Smooth muscle cell (in vitro differentiated cells): ENCODE measurements around the gene TINCR. TPM values are rescaled to one million over a fixed set of nuclear protein-coding genes. Genes with fewer than 3 reads are reported as not detected.

ENCODE experiments used
- DNase-seq: peaks from one replicate; lab custom pipeline; 2025; ENCODE audit not compliant: unreplicated experiment; lab: John Stamatoyannopoulos, UW
- H2AFZ ChIP-seq: fragments of 200-600 bp; sonication (generic); 2 replicates; pipeline ENCODE4 v1.6.0; 2016; ENCODE audit warnings: antibody characterized with exemption, low read depth, mild to moderate bottlenecking
- H3F3A ChIP-seq: fragments of 200-600 bp; sonication (generic); 2 replicates; pipeline ENCODE4 v1.6.0; 2017; ENCODE audit warnings: antibody characterized with exemption, low read depth
- H3K27ac ChIP-seq: fragments of 200-600 bp; sonication (generic); 2 replicates; pipeline ENCODE4 v1.5.1; 2016; ENCODE audit warnings: low read depth, mild to moderate bottlenecking
- H3K27me3 ChIP-seq: fragments of 200-600 bp; sonication (generic); 2 replicates; pipeline ENCODE4 v1.6.1; 2016; ENCODE audit warnings: low read depth, mild to moderate bottlenecking
- H3K36me3 ChIP-seq: fragments of 200-600 bp; sonication (generic); 2 replicates; pipeline ENCODE4 v1.5.1; 2016; ENCODE audit warnings: low read depth
- H3K4me1 ChIP-seq: fragments of 200-600 bp; sonication (generic); 2 replicates; pipeline ENCODE4 v1.5.1; 2016; ENCODE audit warnings: low read depth
- H3K4me2 ChIP-seq: fragments of 200-600 bp; sonication (generic); 2 replicates; pipeline ENCODE4 v1.6.0; 2016; ENCODE audit warnings: mild to moderate bottlenecking
- H3K4me3 ChIP-seq: fragments of 200-600 bp; sonication (generic); 2 replicates; pipeline ENCODE4 v1.5.1; 2016; ENCODE audit warnings: mild to moderate bottlenecking
- H3K79me2 ChIP-seq: fragments of 200-600 bp; sonication (generic); 2 replicates; pipeline ENCODE4 v1.6.0; 2016; ENCODE audit warnings: low read depth, mild to moderate bottlenecking
- H3K9ac ChIP-seq: fragments of 200-600 bp; sonication (generic); 2 replicates; pipeline ENCODE4 v1.6.0; 2016; ENCODE audit warnings: low read depth
- H3K9me3 ChIP-seq: fragments of 200-600 bp; sonication (generic); replicated peaks from 2 replicates; pipeline ENCODE4 v1.5.1; 2016; ENCODE audit warnings: low read depth
- H4K20me1 ChIP-seq: fragments of 200-600 bp; sonication (generic); 2 replicates; pipeline ENCODE4 v1.6.0; 2016; ENCODE audit warnings: low read depth
- CTCF ChIP-seq: fragments of 200-600 bp; sonication (generic); IDR thresholded peaks from 2 replicates; pipeline ENCODE4 v1.5.1; 2017; ENCODE audit warnings: borderline replicate concordance, mild to moderate bottlenecking, antibody characterized with exemption; ENCODE audit not compliant: insufficient read depth, poor library complexity, severe bottlenecking
- WGBS: methylation state at CpG from one replicate; pipeline ENCODE4 v1.1.7; 2016; ENCODE audit warnings: low lambda C conversion rate; 5-methylcytosine and 5-hydroxymethylcytosine counted together
- polyA plus RNA-seq: library from polyadenylated mRNA; unstranded; fragments of >200 nt; fragmentation: Nextera tagmentation; extraction: Ambion mirVana; gene quantifications from 2 replicates; pipeline ENCODE4 v1.2.1, GENCODE V29; 2016
- total RNA-seq: library from RNA; depleted of rRNA; stranded (reverse); fragments of >200 nt; gene quantifications from 2 replicates; pipeline ENCODE4 v1.2.3, GENCODE V29; 2014

TINCR gene
- total and polyA plus RNA-seq, 2 experiments from 2014 or later = 2.2 to 2.9 TPM

- Histone ChIP-seq H4K20me1 (peaks cover 16% of the 10 kb centered on the region), H2AFZ (no peak overlapping the region), H3K4me3 (no peak overlapping the region), H3K4me1 (peaks cover 7% of the 10 kb centered on the region), H3K9me3 (no peaks in the 10 kb centered on the region), H3K27ac (no peak overlapping the region), H3K27me3 (no peaks in the 10 kb centered on the region), H3K9ac (no peak overlapping the region), H3K36me3 (peaks cover 4% of the 10 kb centered on the region), H3F3A (no peaks in the 10 kb centered on the region), H3K4me2 (no peak overlapping the region), H3K79me2 (no peaks in the 10 kb centered on the region)
- no peak for TF ChIP-seq CTCF
- no peak for DNase-seq
- WGBS = 99% methylated on average over 9 of the region's 9 CpGs
These were observed 23.1 kb upstream of the TINCR start for GRCh38 chr19:5590865-5591154.

DNA sequence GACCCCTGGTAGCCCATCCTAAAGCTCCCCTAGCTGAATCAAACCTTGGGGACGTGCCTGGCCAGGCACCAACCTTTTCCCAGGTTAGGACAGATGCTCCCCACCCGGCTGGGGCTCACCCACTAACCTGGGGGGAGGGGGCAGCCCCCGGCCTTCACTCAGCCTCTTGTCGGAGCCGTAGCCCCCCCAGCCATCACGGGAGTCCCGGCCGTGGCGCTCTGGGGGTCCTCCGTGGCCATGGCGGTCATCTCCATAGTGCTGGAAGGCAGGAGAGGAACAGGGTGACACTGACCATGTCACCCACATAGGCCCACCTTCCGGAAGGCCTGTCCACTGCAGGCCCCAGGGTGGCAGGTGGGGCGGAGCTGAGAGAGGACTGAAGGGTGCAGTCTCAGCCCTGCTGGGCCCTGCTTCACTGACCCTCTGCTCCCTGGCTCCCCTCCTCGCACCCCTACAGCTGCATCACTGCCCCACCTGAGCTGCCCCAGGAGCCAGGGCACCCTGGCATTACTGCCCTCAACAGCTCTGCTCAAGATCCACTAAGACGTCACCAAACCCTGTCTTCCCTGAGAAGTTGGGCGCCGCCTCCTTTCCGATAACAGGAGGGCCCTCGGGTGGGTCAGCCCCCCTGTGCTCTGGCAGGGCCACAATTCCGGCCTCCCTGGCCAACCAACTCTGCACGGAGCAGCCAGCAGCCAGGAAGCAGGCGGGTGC is 22.6 kb upstream of the TINCR start:
- no peaks in the 10 kb centered on the region for H3K27me3 ChIP-seq
- no peaks in the 10 kb centered on the region for H3K79me2 ChIP-seq
- no peak overlapping the region for H3K4me2 ChIP-seq
- no peak for TF ChIP-seq CTCF
- no peak for DNase-seq
- 98% methylated on average over 22 of the region's 22 CpGs for WGBS
- H2AFZ ChIP-seq = no peak overlapping the region
- H3K9ac ChIP-seq = no peak overlapping the region
- H4K20me1 ChIP-seq = peaks cover 21% of the 10 kb centered on the region
- H3K9me3 ChIP-seq = no peaks in the 10 kb centered on the region
- no peak overlapping the region for H3K4me3 ChIP-seq
- H3K27ac ChIP-seq = no peak overlapping the region
- no peaks in the 10 kb centered on the region for H3F3A ChIP-seq
- H3K36me3 ChIP-seq = peaks cover 4% of the 10 kb centered on the region
- H3K4me1 ChIP-seq = peaks cover 12% of the 10 kb centered on the region

DNA sequence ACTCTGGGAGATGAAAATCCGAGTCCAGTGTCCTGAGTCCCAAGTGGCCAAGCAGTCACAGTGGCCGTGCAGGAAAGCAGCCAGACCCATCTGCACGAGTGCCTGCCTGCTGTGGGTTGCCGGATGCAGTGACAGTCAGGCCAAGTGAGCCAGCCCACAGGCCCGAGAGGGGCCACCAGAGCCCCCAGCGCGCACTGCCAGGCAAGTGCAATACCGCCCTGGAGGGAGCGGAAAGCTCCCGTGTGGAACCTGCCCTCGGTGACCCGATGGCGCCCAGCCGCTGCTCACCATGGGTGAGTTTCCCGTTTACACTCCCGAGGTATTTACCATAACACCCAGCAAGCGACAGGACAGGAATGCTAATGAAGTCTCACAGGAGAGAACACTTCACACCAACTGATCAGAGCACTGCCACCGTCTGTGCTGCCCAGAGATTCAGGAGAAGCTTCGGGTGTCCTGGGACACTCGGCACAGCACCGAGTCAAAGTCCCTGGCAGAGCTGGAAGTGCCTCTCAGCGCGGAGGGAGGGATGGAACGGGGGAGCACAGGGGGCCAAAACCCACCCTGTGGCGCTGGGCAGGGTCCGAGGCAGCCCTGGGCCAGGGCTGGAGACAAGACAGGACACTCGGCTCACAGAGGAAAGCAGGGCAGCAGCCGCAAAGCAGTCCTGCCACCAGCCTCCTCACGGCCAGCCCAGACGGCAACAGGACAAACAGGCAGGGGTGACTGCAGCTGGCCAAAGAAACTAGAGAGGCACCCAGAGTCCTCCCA is 21.3 kb upstream of the TINCR start:
- H4K20me1 ChIP-seq = peaks cover 21% of the 10 kb centered on the region
- H3K79me2 ChIP-seq = no peaks in the 10 kb centered on the region
- no peak for TF ChIP-seq CTCF
- no peak overlapping the region for H3K9ac ChIP-seq
- H3K27ac ChIP-seq = no peak overlapping the region
- no peaks in the 10 kb centered on the region for H3F3A ChIP-seq
- no peak overlapping the region for H2AFZ ChIP-seq
- no peaks in the 10 kb centered on the region for H3K27me3 ChIP-seq
- peaks cover 4% of the 10 kb centered on the region for H3K36me3 ChIP-seq
- H3K4me2 ChIP-seq = no peak overlapping the region
- 93% methylated on average over 30 of the region's 30 CpGs for WGBS
- no peak overlapping the region for H3K4me3 ChIP-seq
- H3K4me1 ChIP-seq = peaks cover 13% of the 10 kb centered on the region
- H3K9me3 ChIP-seq = no peaks in the 10 kb centered on the region
- no peak for DNase-seq
